Activated naive CD8-positive, alpha-beta T cell treated with anti-CD3 and anti-CD28 coated beads for 36 hours (primary cell): ENCODE measurements around the gene GJC1. TPM values are rescaled to one million over a fixed set of nuclear protein-coding genes. Genes with fewer than 3 reads are reported as not detected.
A peak's percentile ranks its signal among the peaks of the same experiment; 100 is the strongest.

Experiments used
- DNase-seq: peaks from one replicate; pipeline ENCODE4 v3.0.0; 2021
- H3K27ac Mint-ChIP-seq: one replicate; pipeline ENCODE4 v1.8.0; 2022; ENCODE audit warnings: mild to moderate bottlenecking, moderate library complexity, mixed read lengths
- H3K27me3 Mint-ChIP-seq: one replicate; pipeline ENCODE4 v1.8.0; 2022; ENCODE audit warnings: mild to moderate bottlenecking, mixed read lengths
- H3K36me3 Mint-ChIP-seq: one replicate; pipeline ENCODE4 v1.8.0; 2021; ENCODE audit warnings: mild to moderate bottlenecking, mixed read lengths
- H3K4me1 Mint-ChIP-seq: one replicate; pipeline ENCODE4 v1.8.0; 2021; ENCODE audit warnings: mixed read lengths
- H3K4me3 Mint-ChIP-seq: one replicate; pipeline ENCODE4 v1.8.0; 2022; ENCODE audit warnings: mild to moderate bottlenecking, moderate library complexity, mixed read lengths
- H3K9me3 Mint-ChIP-seq: one replicate; pipeline ENCODE4 v1.8.0; 2022; ENCODE audit warnings: mixed read lengths
- total RNA-seq, 2 experiments: library from RNA; stranded (reverse); gene quantifications; one replicate each; pipeline ENCODE4 v1.2.3, GENCODE V29; 2021

GJC1 gene
- total RNA-seq, 2 experiments from 2014 or later, result 6.9 to 7.8 TPM

DNA sequence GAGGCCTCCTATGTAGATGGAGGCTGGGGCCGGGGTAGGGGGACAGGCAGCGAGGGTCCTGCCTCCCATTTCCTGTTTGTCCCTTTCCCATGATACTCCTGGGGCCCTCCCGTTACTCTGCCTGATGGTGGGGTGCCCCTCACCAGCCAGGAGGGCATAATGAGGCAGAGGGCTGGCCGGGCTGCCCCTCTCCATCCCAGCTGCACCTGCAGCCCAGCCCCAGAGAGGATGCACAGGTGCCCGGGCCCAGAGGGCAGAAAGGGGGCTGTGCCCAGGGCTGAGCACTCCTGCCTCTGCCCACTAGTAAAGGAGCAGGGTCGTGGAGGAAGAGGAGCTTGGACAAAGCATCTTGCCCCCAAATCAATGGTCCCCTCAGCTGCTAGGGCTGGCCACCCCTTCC is 60.9 kb downstream of the GJC1 start:
- Mint-ChIP-seq H3K27me3 (peaks cover 31% of the 10 kb centered on the region), H3K27ac (no peak overlapping the region), H3K4me3 (no peak overlapping the region), H3K4me1 (no peaks in the 10 kb centered on the region), H3K9me3 (no peaks in the 10 kb centered on the region), H3K36me3 (no peaks in the 10 kb centered on the region)
- no peak for DNase-seq

DNA sequence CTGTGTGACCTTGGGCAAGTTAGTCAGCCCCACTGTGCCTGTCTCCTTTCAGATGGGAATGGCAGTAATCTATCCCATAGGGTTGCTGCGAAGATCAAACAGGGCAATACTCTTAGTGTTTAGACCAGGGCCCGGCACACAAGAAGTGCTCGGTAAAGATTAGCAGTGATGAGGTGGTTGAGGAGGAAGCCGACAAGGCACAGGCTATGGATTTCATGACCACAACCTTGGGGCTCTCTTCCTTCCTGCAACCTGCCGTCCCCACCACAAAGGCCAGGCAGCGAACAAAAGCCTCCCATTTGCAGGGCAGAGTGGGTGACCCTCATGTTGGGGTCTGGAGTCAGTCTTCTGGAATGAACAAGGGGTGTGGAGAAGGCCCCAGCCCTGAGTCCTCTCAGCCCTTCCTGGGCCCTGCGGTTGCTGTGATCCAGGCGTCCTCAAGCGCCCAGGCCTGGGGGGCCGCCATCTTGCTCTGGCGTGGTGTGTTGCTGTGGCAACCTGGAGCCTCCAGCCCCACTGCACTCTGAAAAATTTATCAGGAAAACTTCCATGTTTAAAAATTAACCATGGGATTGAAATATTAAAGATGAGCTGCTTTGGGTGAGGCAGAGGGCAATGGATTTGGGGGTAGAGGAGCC is 61.5 kb downstream of the GJC1 start:
- Mint-ChIP-seq H3K4me3 (no peak overlapping the region), H3K27ac (no peak overlapping the region), H3K9me3 (no peaks in the 10 kb centered on the region), H3K36me3 (no peaks in the 10 kb centered on the region), H3K4me1 (no peaks in the 10 kb centered on the region), H3K27me3 (peaks cover 31% of the 10 kb centered on the region)
- no peak for DNase-seq

DNA sequence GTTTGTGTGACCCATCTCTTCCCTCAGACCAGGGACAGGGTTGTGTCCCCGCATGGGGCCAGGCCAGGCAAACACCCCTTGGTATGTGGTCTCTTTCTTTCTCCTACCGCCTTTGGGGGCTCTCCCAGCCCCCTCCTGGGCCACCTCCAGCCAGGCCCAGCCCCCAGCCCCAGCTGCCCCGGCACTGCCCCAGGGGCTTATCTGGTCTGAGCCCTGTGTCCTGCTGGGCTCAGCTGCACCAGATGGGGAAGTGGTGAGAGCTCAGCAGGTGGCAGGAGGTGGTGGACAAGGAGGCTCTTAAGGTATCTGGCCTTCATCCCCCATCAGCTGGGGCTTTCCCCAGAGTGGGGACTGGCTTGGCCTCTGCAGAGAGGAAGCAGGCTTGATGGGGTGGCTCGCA is 62.6 kb downstream of the GJC1 start:
- Mint-ChIP-seq H3K9me3 (no peaks in the 10 kb centered on the region), H3K36me3 (no peaks in the 10 kb centered on the region), H3K4me3 (no peak overlapping the region), H3K4me1 (no peaks in the 10 kb centered on the region), H3K27me3 (peaks cover 32% of the 10 kb centered on the region), H3K27ac (no peak overlapping the region)
- DNase-seq, result no peak

DNA sequence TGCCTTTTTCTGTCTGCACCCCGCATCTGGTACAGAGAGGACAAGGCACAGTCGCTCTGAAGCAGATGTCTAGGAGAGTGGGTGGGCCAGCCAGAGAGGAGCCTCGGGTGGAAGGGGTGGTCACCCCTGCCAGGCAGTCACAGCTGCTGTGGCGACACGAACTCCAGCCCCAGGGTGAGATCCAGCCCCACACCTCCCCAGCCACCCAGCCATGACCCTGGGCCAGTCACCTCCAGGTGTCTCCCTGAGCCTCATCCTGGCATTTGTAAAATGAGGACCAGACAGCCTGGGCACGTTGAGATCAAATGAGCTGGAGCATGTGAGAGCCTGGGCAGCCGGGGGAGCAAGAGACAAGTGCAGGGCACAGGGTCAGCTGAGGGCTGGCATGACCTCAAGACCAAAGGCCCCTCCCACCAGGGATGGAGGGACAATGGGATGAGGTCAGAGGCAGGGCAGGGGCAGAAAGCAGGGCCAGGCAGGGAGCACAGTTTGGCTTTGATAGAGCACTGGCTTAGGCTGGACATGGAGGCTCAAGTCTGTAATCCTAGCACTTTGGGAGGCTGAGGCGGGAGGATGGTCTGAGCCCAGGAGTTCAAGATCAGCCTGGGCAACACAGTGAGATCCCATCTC is 63.6 kb downstream of the GJC1 start:
- Mint-ChIP-seq H3K27me3 (peaks cover 41% of the 10 kb centered on the region), H3K27ac (no peak overlapping the region), H3K4me1 (no peaks in the 10 kb centered on the region), H3K36me3 (no peaks in the 10 kb centered on the region), H3K4me3 (no peak overlapping the region), H3K9me3 (no peaks in the 10 kb centered on the region)
- no peak for DNase-seq

DNA sequence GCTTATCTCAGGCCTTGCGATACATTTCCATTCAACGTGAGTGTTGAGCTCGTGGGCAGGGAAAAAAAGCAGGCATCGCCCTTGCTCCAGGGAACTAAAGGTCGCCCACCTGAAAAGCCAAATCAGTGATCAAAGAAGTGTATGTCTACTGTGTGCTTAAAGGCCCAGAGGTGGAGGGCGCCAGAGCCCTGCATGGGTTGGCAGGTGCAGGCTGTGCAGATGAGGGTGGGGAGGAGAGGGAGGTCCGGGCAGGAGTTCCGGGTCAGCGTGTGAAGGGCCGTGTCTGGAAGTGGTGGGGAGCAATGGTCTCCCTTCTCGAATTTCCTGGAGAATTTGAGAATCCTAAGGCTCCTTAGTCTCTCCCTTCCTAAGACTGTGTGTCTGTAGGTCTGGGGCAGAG is 64.1 kb downstream of the GJC1 start:
- no peak for DNase-seq
- Mint-ChIP-seq H3K4me3 (no peak overlapping the region), H3K4me1 (no peaks in the 10 kb centered on the region), H3K27me3 (peaks cover 47% of the 10 kb centered on the region), H3K27ac (no peak overlapping the region), H3K36me3 (no peaks in the 10 kb centered on the region), H3K9me3 (no peaks in the 10 kb centered on the region)

DNA sequence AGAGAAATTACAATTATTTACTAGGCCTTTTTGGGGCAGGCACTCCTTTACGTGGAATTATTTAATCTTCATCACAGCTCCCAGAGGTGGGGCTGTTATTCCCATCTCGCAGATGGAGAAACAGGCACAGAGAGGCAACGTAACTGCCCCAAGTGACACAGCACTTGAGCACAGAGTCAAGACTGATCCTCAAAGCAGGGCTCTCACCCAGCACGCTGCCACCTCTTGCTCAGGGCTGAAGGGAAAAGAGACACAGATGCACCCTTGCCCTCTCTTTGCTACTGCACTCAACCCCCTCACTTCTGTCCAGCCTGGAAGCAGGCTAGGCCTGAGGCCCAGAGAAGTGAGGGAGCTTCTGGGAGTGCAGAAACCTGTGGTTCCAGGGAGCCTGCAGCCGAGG is 66.9 kb downstream of the GJC1 start:
- H3K9me3 Mint-ChIP-seq, result no peaks in the 10 kb centered on the region
- no peak for DNase-seq
- no peak overlapping the region for H3K4me3 Mint-ChIP-seq

DNA sequence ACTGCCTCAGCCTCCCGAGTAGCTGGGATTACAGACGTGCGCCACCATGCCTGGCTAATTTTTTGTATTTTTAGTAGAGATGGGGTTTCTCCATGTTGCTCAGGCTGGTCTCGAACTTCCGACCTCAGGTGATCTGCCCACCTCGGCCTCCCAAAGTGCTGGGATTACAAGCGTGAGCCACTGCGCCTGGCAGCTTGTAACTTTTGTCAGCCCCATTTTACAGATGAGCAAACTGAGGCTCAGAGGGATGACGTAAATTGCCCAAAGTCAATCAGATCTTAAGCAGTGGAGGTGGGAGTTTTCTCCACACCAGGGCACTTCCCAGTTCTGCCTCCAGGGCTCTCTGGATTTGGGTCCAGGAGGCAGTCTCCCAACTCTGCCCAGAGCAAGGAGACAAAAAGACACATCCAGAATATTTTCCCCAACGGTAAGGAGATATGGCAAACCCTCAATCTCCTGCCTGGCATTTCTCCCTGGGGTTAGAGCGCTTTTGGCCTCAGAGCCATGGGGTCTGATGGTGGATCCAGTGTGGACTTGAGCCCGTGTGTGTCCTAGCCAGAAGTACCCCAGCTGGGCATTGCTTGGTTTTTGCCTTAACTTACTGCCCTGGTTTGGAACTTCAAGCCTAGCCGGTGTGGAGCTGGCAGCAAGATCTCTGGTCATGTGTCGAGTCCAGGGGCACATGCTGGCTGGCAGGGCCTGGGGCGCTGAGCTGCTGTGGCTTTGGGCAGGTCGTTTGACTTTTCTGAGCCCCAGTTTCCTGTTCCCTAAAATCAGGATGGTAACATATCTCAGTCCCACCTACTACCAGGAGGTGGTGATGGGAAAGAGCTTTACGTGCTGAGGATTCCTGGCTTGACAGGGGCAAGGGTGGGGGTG is 67.9 kb downstream of the GJC1 start:
- H3K36me3 Mint-ChIP-seq, result no peaks in the 10 kb centered on the region
- no peak overlapping the region for H3K27ac Mint-ChIP-seq
- H3K4me3 Mint-ChIP-seq, result no peak overlapping the region
- H3K27me3 Mint-ChIP-seq, result peaks cover 53% of the 10 kb centered on the region
- DNase-seq, result no peak
- H3K4me1 Mint-ChIP-seq, result no peaks in the 10 kb centered on the region
- H3K9me3 Mint-ChIP-seq, result no peaks in the 10 kb centered on the region

More for the DNA sequence above, 66.9 kb downstream of the GJC1 start:
- Mint-ChIP-seq H3K27me3 (peaks cover 48% of the 10 kb centered on the region), H3K27ac (no peak overlapping the region), H3K4me1 (no peaks in the 10 kb centered on the region), H3K36me3 (no peaks in the 10 kb centered on the region)

DNA sequence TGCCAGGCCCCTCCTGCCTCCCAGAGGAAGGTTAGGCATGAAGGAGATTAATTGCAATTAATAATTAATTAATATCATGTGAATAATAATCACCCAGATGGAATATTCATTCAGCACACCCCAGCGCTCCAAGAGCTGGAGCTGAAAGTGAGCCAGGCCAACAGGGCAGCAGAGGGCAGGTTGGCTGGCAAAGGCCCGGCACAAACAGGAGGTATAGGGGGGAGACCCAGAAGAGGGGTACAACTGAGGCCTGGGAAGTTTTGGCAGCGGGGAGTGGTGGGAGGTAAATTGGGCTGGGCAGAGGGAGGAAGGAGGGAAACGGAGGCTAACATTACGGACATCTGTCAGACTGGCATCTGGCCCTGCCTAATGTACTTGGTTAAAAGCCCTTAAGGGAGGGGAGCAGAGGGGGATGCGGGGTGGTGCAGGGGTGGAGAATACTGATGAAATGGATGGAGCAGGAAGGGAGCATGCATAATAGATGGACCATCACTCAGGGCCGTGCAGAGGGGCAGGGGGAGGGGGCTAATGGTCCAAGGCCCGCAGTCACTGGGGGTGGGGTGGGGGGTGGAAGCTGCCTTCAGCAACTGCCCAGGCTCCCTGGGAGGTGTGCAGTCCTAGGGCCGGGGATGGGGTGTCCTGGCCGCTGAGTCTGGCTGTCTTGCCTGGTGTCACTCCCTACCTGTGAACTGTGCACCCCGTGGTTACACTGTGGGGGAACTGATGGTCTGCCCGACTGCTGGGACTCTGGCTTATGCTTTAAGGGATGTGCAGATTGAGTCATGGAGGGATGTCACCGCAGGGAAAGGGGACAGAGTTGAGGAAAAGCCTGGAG is 69.4 kb downstream of the GJC1 start:
- Mint-ChIP-seq H3K27ac (no peak overlapping the region), H3K36me3 (no peaks in the 10 kb centered on the region), H3K27me3 (peaks cover 46% of the 10 kb centered on the region), H3K9me3 (no peaks in the 10 kb centered on the region), H3K4me3 (no peak overlapping the region), H3K4me1 (no peaks in the 10 kb centered on the region)
- DNase-seq, result no peak

DNA sequence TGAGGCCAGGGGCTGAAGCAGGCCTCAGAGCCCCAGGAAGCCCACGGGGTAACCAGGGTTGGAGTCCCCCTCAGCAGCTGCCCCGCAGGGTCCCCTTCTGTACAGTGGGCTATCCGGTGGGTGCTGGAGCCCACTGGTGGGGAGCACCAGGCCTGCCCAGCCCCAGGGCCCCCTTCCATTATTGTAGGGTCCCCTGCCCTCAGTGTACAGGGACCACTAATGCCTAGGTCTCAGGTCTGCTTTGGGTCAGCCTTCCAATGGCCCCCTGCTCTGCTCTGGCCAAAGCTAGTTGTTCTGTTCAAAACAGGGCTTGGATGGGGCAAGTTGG is 70.2 kb downstream of the GJC1 start:
- H3K27ac Mint-ChIP-seq, result no peak overlapping the region

DNA sequence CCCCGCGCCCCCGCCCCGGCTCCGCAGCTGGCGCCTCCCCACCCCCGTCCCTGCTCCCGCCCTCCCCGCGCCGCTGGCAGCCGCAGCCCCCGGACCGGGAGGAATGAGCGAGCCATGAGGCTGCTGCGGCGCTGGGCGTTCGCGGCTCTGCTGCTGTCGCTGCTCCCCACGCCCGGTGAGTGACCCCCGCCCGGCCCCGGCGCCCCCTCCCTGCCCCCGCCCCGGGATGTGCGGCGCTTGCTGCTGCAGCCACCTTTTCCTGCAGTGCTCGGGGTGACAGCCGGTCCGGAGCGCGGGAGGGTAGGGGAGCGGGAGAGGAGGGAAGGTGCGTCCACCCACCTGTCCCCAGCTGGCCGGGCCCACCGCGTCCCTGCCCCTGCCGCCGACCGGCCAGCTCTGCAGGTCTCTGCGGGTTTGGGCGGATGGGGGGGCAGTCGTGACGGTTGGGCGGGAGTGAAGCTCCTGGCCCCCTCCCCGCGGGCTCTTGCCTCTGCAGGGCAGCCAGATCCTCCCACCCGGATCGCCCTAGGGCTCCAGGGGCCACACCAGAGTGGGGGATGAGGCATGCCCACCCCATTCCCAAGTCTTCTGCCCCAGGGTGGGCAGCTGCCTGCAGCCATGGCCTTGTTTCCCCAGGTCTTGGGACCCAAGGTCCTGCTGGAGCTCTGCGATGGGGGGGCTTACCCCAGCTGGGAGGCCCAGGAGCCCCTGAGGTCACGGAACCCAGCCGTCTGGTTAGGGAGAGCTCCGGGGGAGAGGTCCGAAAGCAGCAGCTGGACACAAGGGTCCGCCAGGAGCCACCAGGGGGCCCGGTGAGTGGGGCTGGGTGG is 70.8 kb downstream of the GJC1 start:
- H3K4me3 Mint-ChIP-seq, result peak overlapping the region; percentile 18
- no peak for DNase-seq

More for the DNA sequence above, 70.2 kb downstream of the GJC1 start:
- DNase-seq, result no peak
- Mint-ChIP-seq H3K9me3 (no peaks in the 10 kb centered on the region), H3K4me3 (no peak overlapping the region), H3K36me3 (no peaks in the 10 kb centered on the region), H3K27me3 (peaks cover 45% of the 10 kb centered on the region), H3K4me1 (no peaks in the 10 kb centered on the region)

DNA sequence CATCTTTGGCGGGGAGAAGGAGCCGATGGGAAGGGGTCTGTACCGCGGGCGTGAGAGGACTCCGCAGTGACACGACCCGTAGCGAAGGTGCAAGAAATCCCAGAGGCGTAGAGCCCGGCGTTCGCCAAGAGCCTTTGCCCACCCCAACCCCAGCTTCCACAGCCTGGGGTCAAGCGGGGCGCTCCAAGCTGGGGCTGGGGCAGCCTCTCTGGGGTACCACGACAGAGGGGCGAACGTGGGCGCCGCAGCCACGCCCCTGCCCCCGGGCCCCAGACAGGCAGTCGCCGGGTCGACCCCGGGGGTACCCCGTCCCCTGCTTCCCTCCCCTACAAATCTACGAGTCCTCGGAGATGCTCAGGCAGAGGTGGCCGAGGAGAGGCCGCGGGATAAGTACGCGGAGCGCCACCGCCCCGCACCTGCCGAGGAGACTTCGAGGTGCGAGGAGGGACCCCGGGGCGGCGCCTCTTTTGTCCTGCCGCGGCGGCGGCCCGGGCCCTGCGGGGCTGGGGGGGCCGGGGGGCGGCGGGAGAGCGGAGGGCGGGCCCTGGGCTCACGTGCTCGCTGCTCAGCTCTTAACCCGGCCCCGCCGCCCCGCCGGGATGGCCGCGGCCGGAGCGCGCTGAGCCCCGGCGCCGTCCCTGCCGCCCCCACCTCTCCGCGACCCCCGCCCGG is 71.5 kb downstream of the GJC1 start, which contains the start of gene ADAM11:
Gene ADAM11 (plus strand): TSS at position 575 of the 672 bp plus-strand sequence. CDS start 212 bp downstream, outside the sequence.
- H3K27ac Mint-ChIP-seq, result no peak within 1 kb of the TSS
- H3K9me3 Mint-ChIP-seq, result no peaks in the 10 kb centered on the region
- H3K36me3 Mint-ChIP-seq, result no peaks in the 10 kb centered on the region
- peak within 1 kb of the TSS; percentile 18 for H3K4me3 Mint-ChIP-seq
- H3K27me3 Mint-ChIP-seq, result peaks cover 48% of the 10 kb centered on the region
- no peaks in the 10 kb centered on the region for H3K4me1 Mint-ChIP-seq
- DNase-seq, result no peak

More for the DNA sequence above, 70.8 kb downstream of the GJC1 start:
- Mint-ChIP-seq H3K27ac (no peak overlapping the region), H3K4me1 (no peaks in the 10 kb centered on the region), H3K36me3 (no peaks in the 10 kb centered on the region), H3K9me3 (no peaks in the 10 kb centered on the region), H3K27me3 (peaks cover 45% of the 10 kb centered on the region)

DNA sequence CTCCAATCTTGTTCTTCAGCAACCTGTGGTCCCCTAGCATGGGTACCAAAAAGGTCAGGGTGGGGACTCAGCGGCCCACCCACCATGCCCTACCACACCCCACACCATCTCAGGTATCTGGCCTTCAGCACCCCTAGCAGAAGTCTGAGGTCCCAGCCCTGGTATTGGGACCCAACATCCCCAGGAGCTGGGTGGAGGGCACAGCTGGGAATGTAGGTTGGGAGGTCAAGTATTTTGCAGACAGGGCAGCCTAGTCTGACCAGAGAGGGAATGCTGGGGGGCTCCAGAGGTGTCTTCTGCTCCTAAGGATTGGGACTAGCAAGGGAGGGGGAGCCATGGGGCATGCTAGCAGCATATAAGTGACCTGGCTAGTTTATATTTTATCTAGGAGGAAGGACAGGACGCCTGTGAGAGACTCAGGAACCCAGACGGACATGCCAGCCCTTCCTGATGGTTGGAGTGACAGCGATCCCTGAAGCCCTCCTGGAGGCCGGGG is 72.1 kb downstream of the GJC1 start:
- H3K4me3 Mint-ChIP-seq, result no peak overlapping the region
- H3K9me3 Mint-ChIP-seq, result no peaks in the 10 kb centered on the region
- H3K27me3 Mint-ChIP-seq, result peaks cover 48% of the 10 kb centered on the region

DNA sequence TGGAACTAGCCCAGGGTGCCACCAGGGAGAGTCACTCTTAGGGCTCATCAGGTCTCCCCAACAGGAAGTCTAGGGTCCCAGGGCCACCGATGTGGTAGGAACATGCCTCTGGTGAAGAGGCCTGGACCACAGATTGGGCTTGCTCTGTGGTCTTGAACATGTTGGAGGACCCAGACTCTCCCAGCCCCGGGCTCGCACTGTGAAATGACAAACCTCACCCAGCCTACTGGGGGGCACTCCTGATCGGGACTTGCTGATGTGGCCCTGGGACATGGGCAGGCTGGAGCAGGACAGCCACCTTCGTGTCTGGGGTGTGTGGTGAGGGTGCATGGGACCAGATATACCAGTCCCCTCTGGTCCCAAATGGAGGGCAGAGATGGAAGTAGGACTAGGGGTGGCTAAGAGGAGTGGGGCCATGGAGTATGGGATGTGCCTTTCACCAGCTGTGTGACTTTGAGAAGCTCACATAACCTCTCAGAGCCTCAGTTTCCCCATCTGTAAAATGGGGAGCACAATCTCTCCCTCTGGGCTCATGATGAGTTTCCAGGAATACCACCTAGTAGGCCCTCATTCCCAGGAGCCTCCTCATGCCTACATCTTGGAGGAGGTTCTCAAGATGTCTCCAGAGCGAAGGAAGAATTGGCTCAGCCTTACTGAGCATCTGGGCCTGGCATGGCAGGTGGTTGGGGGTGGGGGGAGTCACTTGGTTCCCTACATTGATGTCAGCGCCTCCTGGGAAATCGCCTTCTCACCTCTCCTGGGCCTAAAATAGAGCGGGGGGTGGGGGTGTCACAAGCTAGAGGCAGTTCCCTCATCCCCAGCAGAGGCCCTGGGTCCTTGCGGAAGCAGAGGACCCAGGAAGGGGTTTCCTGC is 72.8 kb downstream of the GJC1 start:
- H3K9me3 Mint-ChIP-seq, result no peaks in the 10 kb centered on the region
- H3K27me3 Mint-ChIP-seq, result peaks cover 46% of the 10 kb centered on the region
- no peak overlapping the region for H3K27ac Mint-ChIP-seq
- no peaks in the 10 kb centered on the region for H3K36me3 Mint-ChIP-seq
- H3K4me1 Mint-ChIP-seq, result no peaks in the 10 kb centered on the region
- H3K4me3 Mint-ChIP-seq, result no peak overlapping the region
- DNase-seq, result no peak

More for the DNA sequence above, 72.1 kb downstream of the GJC1 start:
- no peaks in the 10 kb centered on the region for H3K36me3 Mint-ChIP-seq
- no peak for DNase-seq
- H3K27ac Mint-ChIP-seq, result no peak overlapping the region
- H3K4me1 Mint-ChIP-seq, result no peaks in the 10 kb centered on the region
